Stomach (tissue), 4 donors: ENCODE measurements around the gene DHRS7.

Source experiments
- EP300 ChIP-seq: sonication (generic); formaldehyde crosslinking; IDR thresholded peaks from one replicate; pipeline ENCODE4 v1.6.1; 2017; ENCODE audit warnings: antibody characterized with exemption
- POLR2AphosphoS5 ChIP-seq, 3 donors: sonication (generic); formaldehyde crosslinking; IDR thresholded peaks; one replicate each; pipeline ENCODE4 v1.6.1; 2016; ENCODE audit warnings: antibody characterized with exemption in 3 of 3
- TF ChIP-seq, protein P1 (sequence below), 7 experiments: fragments of 450-650 bp in 4 of 7; fragments of 200-600 bp in 3 of 7; sonication (generic) in 3 of 7; IDR thresholded peaks; one replicate each; pipeline ENCODE4 v1.5.1; 2016 to 2019; ENCODE audit warnings: antibody characterized with exemption in 7 of 7, control low read depth in 2 of 7, mild to moderate bottlenecking in 1 of 7

GRCh38 chr14:60174352-60175254 is 9.4 kb upstream of the DHRS7 start:
- TF ChIP-seq, protein P1, sequence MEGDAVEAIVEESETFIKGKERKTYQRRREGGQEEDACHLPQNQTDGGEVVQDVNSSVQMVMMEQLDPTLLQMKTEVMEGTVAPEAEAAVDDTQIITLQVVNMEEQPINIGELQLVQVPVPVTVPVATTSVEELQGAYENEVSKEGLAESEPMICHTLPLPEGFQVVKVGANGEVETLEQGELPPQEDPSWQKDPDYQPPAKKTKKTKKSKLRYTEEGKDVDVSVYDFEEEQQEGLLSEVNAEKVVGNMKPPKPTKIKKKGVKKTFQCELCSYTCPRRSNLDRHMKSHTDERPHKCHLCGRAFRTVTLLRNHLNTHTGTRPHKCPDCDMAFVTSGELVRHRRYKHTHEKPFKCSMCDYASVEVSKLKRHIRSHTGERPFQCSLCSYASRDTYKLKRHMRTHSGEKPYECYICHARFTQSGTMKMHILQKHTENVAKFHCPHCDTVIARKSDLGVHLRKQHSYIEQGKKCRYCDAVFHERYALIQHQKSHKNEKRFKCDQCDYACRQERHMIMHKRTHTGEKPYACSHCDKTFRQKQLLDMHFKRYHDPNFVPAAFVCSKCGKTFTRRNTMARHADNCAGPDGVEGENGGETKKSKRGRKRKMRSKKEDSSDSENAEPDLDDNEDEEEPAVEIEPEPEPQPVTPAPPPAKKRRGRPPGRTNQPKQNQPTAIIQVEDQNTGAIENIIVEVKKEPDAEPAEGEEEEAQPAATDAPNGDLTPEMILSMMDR (IDR thresholded peaks at IDR 0.05), result no peak
- TF ChIP-seq POLR2AphosphoS5 (IDR thresholded peaks at IDR 0.05), result no peak
- TF ChIP-seq EP300, result no peak
